Panc1 (cell line): ENCODE results near the gene GRK2. TPM values are rescaled to one million over a fixed set of nuclear protein-coding genes. Genes with fewer than 3 reads are reported as not detected.

Source experiments
- ATAC-seq: fragments of 200-7000 bp; cut with Tn5 transposase; 2 replicates; pipeline ENCODE4 v1.9.1; 2020; ENCODE audit warnings: mild to moderate bottlenecking, moderate library complexity
- BruUV-seq: library from RNA; stranded (reverse); fragments of 400-500 nt; replicated peaks from 2 replicates; lab custom pipeline; 2021; lab: Mats Ljungman, UMichigan
- CTCF ChIA-PET: fragments of 300-600 bp; sonication (Branson Sonifier 250); formaldehyde crosslinking; loops from one replicate; lab custom pipeline; 2022; ENCODE audit warnings: antibody characterized with exemption; lab: Charles Lee
- POLR2A ChIA-PET: fragments of 300-600 bp; sonication (Branson Sonifier 250); formaldehyde crosslinking; loops from one replicate; lab custom pipeline; 2022; ENCODE audit warnings: antibody characterized with exemption; lab: Charles Lee
- DNase-seq: peaks from one replicate; pipeline ENCODE4 v3.0.0-alpha.2; 2010; ENCODE audit warnings: low read depth, low spot score
- H3K27ac ChIP-seq: 2 replicates; pipeline ENCODE4 v1.5.1; 2011; ENCODE audit warnings: mild to moderate bottlenecking, low read length, inconsistent platforms
- H3K27me3 ChIP-seq: fragments of 200-500 bp; sonication (Bioruptor generic); 2 replicates; pipeline ENCODE4 v1.6.0; 2014; ENCODE audit warnings: low read length, inconsistent platforms; ENCODE audit not compliant: control insufficient read depth, insufficient read depth
- H3K36me3 ChIP-seq: fragments of 200-500 bp; sonication (Bioruptor generic); 2 replicates; pipeline ENCODE4 v1.5.1; 2014; ENCODE audit warnings: inconsistent platforms, mild to moderate bottlenecking, low read length, moderate library complexity; ENCODE audit not compliant: control insufficient read depth, insufficient read depth
- H3K4me1 ChIP-seq: 2 replicates; pipeline ENCODE4 v1.5.1; 2011; ENCODE audit warnings: inconsistent platforms, mild to moderate bottlenecking, low read length, moderate library complexity; ENCODE audit not compliant: control insufficient read depth, insufficient read depth
- H3K4me3 ChIP-seq, 2 experiments: 2 replicates each; pipeline ENCODE4 v1.5.1; 2011 to 2012; ENCODE audit warnings: low read depth in 2 of 2, low read length in 2 of 2, mild to moderate bottlenecking in 2 of 2, inconsistent platforms in 1 of 2, moderate library complexity in 1 of 2
- H3K9me3 ChIP-seq: fragments of 200-500 bp; sonication (Bioruptor generic); 2 replicates; pipeline ENCODE4 v1.5.1; 2014; ENCODE audit warnings: low read depth, mild to moderate bottlenecking, inconsistent platforms, low read length, moderate library complexity; ENCODE audit not compliant: control insufficient read depth, insufficient read depth
- CTCF ChIP-seq: fragments of 450-650 bp; IDR thresholded peaks from 2 replicates; pipeline ENCODE4 v1.5.1; 2017; ENCODE audit warnings: mild to moderate bottlenecking
- POLR2AphosphoS5 ChIP-seq: IDR thresholded peaks from 2 replicates; pipeline ENCODE4 v1.6.1; 2012; ENCODE audit warnings: mild to moderate bottlenecking, low read depth, low read length, moderate library complexity
- REST ChIP-seq, 2 experiments: IDR thresholded peaks; 2 replicates each; pipeline ENCODE4 v1.6.1; 2011 to 2012; ENCODE audit warnings: low read depth in 2 of 2, control low read depth in 1 of 2, low read length in 1 of 2, mild to moderate bottlenecking in 1 of 2, moderate library complexity in 1 of 2; ENCODE audit not compliant: insufficient read depth in 1 of 2
- SIN3A ChIP-seq: IDR thresholded peaks from 2 replicates; pipeline ENCODE4 v1.6.1; 2012; ENCODE audit warnings: low read depth, mild to moderate bottlenecking, low read length, moderate library complexity, borderline replicate concordance; ENCODE audit not compliant: insufficient read depth
- TCF7L2 ChIP-seq: IDR thresholded peaks from 2 replicates; pipeline ENCODE4 v1.6.1; 2011; ENCODE audit warnings: mild to moderate bottlenecking, low read depth, low read length, inconsistent platforms
- in situ Hi-C: cut with HindIII; loops from 2 replicates; pipeline ENCODE4 v1.10.0; 2016; ENCODE audit warnings: low sequenced_read_pairs, low pct_unique_long_range_greater_than_20kb
- intact Hi-C: fragments of 100-400 bp; cut with micrococcal nuclease; formaldehyde crosslinking; loops from one replicate; pipeline ENCODE4 v1.10.0; 2022; ENCODE audit not compliant: unreplicated experiment
- total RNA-seq: library from RNA; stranded (reverse); gene quantifications from one replicate; pipeline ENCODE4 v1.2.1, GENCODE V29; 2021; ENCODE audit not compliant: unreplicated experiment

GRK2 gene
- total RNA-seq, 1 experiment from 2014 or later = 103 TPM

GRCh38 chr11:67293090-67293489 is 26.8 kb downstream of the GRK2 start:
- no peak for DNase-seq
- Histone ChIP-seq H3K27me3 (no peaks in the 10 kb centered on the region), H3K27ac (no peak overlapping the region), H3K4me1 (peaks cover 14% of the 10 kb centered on the region), H3K36me3 (peaks cover 2% of the 10 kb centered on the region; the same call in 1 of the 2 replicates), H3K4me3 (no peak overlapping the region), H3K9me3 (no peaks in the 10 kb centered on the region)
- in situ Hi-C loops = no loop called here
- intact Hi-C loops = no loop called here
- ATAC-seq = no peak
- POLR2A ChIA-PET = no interaction called here
- TSS peak; percentile 60 for BruUV-seq
- CTCF ChIA-PET = interaction anchor here (1.0 kb wide), 1 partner anchor 31 kb away, joined by 4 read pairs; no protein-coding TSS in a partner anchor
- TF ChIP-seq CTCF (no peak), POLR2AphosphoS5 (no peak), TCF7L2 (no peak), REST (IDR thresholded peaks at IDR 0.05; ENCODE audit: insufficient read depth in 1 of 2, low read depth in 2 of 2, low read length in 1 of 2) (no peak), SIN3A (no peak)

GRCh38 chr11:67295846-67296245 is 29.6 kb downstream of the GRK2 start:
- H3K27me3 ChIP-seq = no peaks in the 10 kb centered on the region
- H3K27ac ChIP-seq = no peak overlapping the region
- BruUV-seq = TSS peak; percentile 18
- DNase-seq (no peak), ATAC-seq (no peak)
- CTCF ChIA-PET = interaction anchor here (0.6 kb wide), 1 partner anchor 169 kb away, joined by 3 read pairs; no protein-coding TSS in a partner anchor
- H3K36me3 ChIP-seq = 0 out of 2 replicates have a peak, but pooled peaks cover 2% of the 10 kb centered on the region
- POLR2A ChIA-PET = interaction anchor here (0.6 kb wide), 2 partner anchors 58 to 99 kb away, joined by 3 to 4 read pairs; partner anchors contain the start of gene POLD4
- intact Hi-C loops = no loop called here
- 0 out of 2 replicates have a peak, but pooled peaks cover under 1% of the 10 kb centered on the region for H3K4me1 ChIP-seq
- in situ Hi-C loops = no loop called here
- no peak overlapping the region for H3K4me3 ChIP-seq
- no peaks in the 10 kb centered on the region for H3K9me3 ChIP-seq
- TF ChIP-seq TCF7L2 (no peak), POLR2AphosphoS5 (no peak), SIN3A (no peak), CTCF (no peak), REST (IDR thresholded peaks at IDR 0.05; ENCODE audit: insufficient read depth in 1 of 2, low read depth in 2 of 2, low read length in 1 of 2) (no peak)
